ENCODE data around the gene FASTKD2.
A peak's percentile ranks its signal among the peaks of the same experiment; 100 is the strongest.

FASTKD2 gene

GRCh38 chr2:206765242-206766056 is at the start of gene FASTKD2, which contains the start of gene MDH1B:
Gene FASTKD2 (plus strand): TSS chr2:206765606. CDS start chr2:206766694, 1,088 bp downstream.
Gene MDH1B (minus strand): TSS chr2:206765328. CDS start chr2:206765271, 57 bp downstream.
- peak; percentile 92 for DNase-seq

- DNase-seq, result no peak
Observed at GRCh38 chr2:206716623-206717022, 48.8 kb upstream of the FASTKD2 start.

- DNase-seq, result no peak
Observed at GRCh38 chr2:206718296-206718695, 47.1 kb upstream of the FASTKD2 start, which contains the start of gene DYTN. Gene DYTN (minus strand): TSS chr2:206718396. CDS start chr2:206718279, 117 bp downstream.

- no peak for DNase-seq
Observed at GRCh38 chr2:206721256-206721920, 44.0 kb upstream of the FASTKD2 start.

GRCh38 chr2:206723288-206723687 is 42.1 kb upstream of the FASTKD2 start:
- no peak for DNase-seq

GRCh38 chr2:206727287-206727686 is 38.1 kb upstream of the FASTKD2 start:
- DNase-seq, result no peak

GRCh38 chr2:206728277-206729199 is 36.9 kb upstream of the FASTKD2 start:
- peak; percentile 5 for DNase-seq

- no peak for DNase-seq
Observed at GRCh38 chr2:206733341-206733740, 32.1 kb upstream of the FASTKD2 start.

- DNase-seq, result peak; percentile 11
Observed at GRCh38 chr2:206736935-206737334, 28.5 kb upstream of the FASTKD2 start.

GRCh38 chr2:206739271-206739670 is 26.1 kb upstream of the FASTKD2 start:
- no peak for DNase-seq

- no peak for DNase-seq
Observed at GRCh38 chr2:206740800-206741199, 24.6 kb upstream of the FASTKD2 start.

GRCh38 chr2:206756816-206757215 is 8.6 kb upstream of the FASTKD2 start:
- DNase-seq, result no peak

- DNase-seq, result no peak
Observed at GRCh38 chr2:206764673-206765241, 649 bp upstream of the FASTKD2 start.

GRCh38 chr2:206766057-206766930 is 888 bp downstream of the FASTKD2 start:
- DNase-seq, result no peak

GRCh38 chr2:206774871-206775270 is 9.5 kb downstream of the FASTKD2 start:
- DNase-seq, result no peak

- DNase-seq, result no peak
Observed at GRCh38 chr2:206776432-206776831, 11.0 kb downstream of the FASTKD2 start.

- no peak for DNase-seq
Observed at GRCh38 chr2:206780671-206781070, 15.3 kb downstream of the FASTKD2 start.

- no peak for DNase-seq
Observed at GRCh38 chr2:206783718-206784117, 18.3 kb downstream of the FASTKD2 start.

- DNase-seq, result no peak
Observed at GRCh38 chr2:206784559-206785353, 19.4 kb downstream of the FASTKD2 start.

- DNase-seq, result no peak
Observed at GRCh38 chr2:206790311-206790935, 25.0 kb downstream of the FASTKD2 start.

All from stimulated activated CD4-positive, alpha-beta T cell treated with anti-CD3 and anti-CD28 coated beads, Interleukin-1b, Interleukin-23, amount 100 ng/mL, for 48 hours (primary cell).